Measurements from ENCODE around the gene SETD3. TPM values are rescaled to one million over a fixed set of nuclear protein-coding genes. Genes with fewer than 3 reads are reported as not detected.

The SETD3 gene
- total and polyA plus RNA-seq, 2 of the 8 experiments (the other 6 are each of a cell fraction or from before 2014, with no cell fraction given), result 24.0 to 64.0 TPM

DNA sequence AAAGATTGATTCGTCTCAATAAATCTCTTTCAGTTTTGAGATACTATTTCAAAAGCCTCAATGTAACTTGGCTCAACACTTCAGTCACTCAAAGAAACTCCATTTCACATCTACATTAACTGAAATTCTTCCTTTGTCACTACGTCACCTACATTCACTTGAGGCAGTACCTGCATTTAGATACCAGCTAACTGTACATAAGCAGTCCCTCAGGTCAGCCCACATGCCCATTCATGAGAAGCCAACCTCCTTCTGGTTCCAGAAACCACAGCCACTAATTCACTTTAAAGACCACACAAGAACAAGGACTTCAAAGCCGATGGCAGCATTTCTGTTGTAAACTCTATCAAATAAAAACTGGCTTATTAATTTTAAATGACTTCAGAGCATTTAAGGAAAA lies 43.0 kb downstream of the SETD3 start (continued):
- TF ChIP-seq RNF2 (IDR thresholded peaks at IDR 0.05; ENCODE audit: borderline replicate concordance, low read depth, low read length, missing control alignments, poor library complexity, severe bottlenecking), result no peak

All from H1 (cell line).